ENCODE measurements around the gene CPS1.

CPS1 gene

GRCh38 chr2:210556329-210556980 lies at the start of gene CPS1:
Gene CPS1 (plus strand): TSS chr2:210556599. CDS start chr2:210556734, 135 bp downstream.
- Histone ChIP-seq H3K9me2 (ENCODE audit: low read depth, low read length) (no peaks in the 10 kb centered on the region), H3K9me3 (ENCODE audit: low read length) (no peaks in the 10 kb centered on the region), H3K9ac (ENCODE audit: low read length) (no peak within 1 kb of the TSS), H3K4me3 (ENCODE audit: low read depth, low read length, poor library complexity, severe bottlenecking) (no peak within 1 kb of the TSS), H3K4me2 (ENCODE audit: low read length) (no peak within 1 kb of the TSS), H3K27me3 (ENCODE audit: insufficient read depth, low read length) (no peaks in the 10 kb centered on the region), H3K27ac (ENCODE audit: low read depth, low read length, poor library complexity, severe bottlenecking) (no peak within 1 kb of the TSS), H2AFZ (ENCODE audit: low read length) (no peak within 1 kb of the TSS), H4K20me1 (ENCODE audit: insufficient read depth, low read length) (no peaks in the 10 kb centered on the region), H3K79me2 (ENCODE audit: insufficient read depth, low read length) (no peaks in the 10 kb centered on the region), H3K4me1 (ENCODE audit: insufficient read depth, low read length, severe bottlenecking) (no peaks in the 10 kb centered on the region), H3F3A (ENCODE audit: insufficient read depth, low read length) (no peaks in the 10 kb centered on the region), H3K36me3 (ENCODE audit: insufficient read depth, low read length) (no peaks in the 10 kb centered on the region)
- TF ChIP-seq CTCF (IDR thresholded peaks at IDR 0.05; ENCODE audit: low read length) (no peak), EZH2 (IDR thresholded peaks at IDR 0.05; ENCODE audit: borderline replicate concordance, low read length) (no peak)

GRCh38 chr2:210515911-210516310 lies 40.5 kb upstream of the CPS1 start:
- H3F3A ChIP-seq (ENCODE audit: insufficient read depth, low read length): no peaks in the 10 kb centered on the region
- H3K4me1 ChIP-seq (ENCODE audit: insufficient read depth, low read length, severe bottlenecking): no peaks in the 10 kb centered on the region
- H3K79me2 ChIP-seq (ENCODE audit: insufficient read depth, low read length): no peaks in the 10 kb centered on the region
- no peak overlapping the region for H3K4me2 ChIP-seq (ENCODE audit: low read length)
- H3K9me3 ChIP-seq (ENCODE audit: low read length): no peaks in the 10 kb centered on the region
- H2AFZ ChIP-seq (ENCODE audit: low read length): no peak overlapping the region
- no peak overlapping the region for H3K27ac ChIP-seq (ENCODE audit: low read depth, low read length, poor library complexity, severe bottlenecking)
- H3K27me3 ChIP-seq (ENCODE audit: insufficient read depth, low read length): no peaks in the 10 kb centered on the region
- H3K9ac ChIP-seq (ENCODE audit: low read length): no peak overlapping the region
- no peak overlapping the region for H3K4me3 ChIP-seq (ENCODE audit: low read depth, low read length, poor library complexity, severe bottlenecking)
- TF ChIP-seq EZH2 (IDR thresholded peaks at IDR 0.05; ENCODE audit: borderline replicate concordance, low read length) (no peak), CTCF (IDR thresholded peaks at IDR 0.05; ENCODE audit: low read length) (no peak)
- no peaks in the 10 kb centered on the region for H4K20me1 ChIP-seq (ENCODE audit: insufficient read depth, low read length)
- no peaks in the 10 kb centered on the region for H3K9me2 ChIP-seq (ENCODE audit: low read depth, low read length)
- no peaks in the 10 kb centered on the region for H3K36me3 ChIP-seq (ENCODE audit: insufficient read depth, low read length)

GRCh38 chr2:210517264-210517663 lies 39.1 kb upstream of the CPS1 start:
- no peaks in the 10 kb centered on the region for H3K4me1 ChIP-seq (ENCODE audit: insufficient read depth, low read length, severe bottlenecking)
- no peaks in the 10 kb centered on the region for H3F3A ChIP-seq (ENCODE audit: insufficient read depth, low read length)
- no peak for TF ChIP-seq EZH2 (IDR thresholded peaks at IDR 0.05; ENCODE audit: borderline replicate concordance, low read length)
- no peaks in the 10 kb centered on the region for H3K36me3 ChIP-seq (ENCODE audit: insufficient read depth, low read length)
- no peaks in the 10 kb centered on the region for H3K79me2 ChIP-seq (ENCODE audit: insufficient read depth, low read length)
- H3K9me3 ChIP-seq (ENCODE audit: low read length): no peaks in the 10 kb centered on the region
- no peak overlapping the region for H3K4me3 ChIP-seq (ENCODE audit: low read depth, low read length, poor library complexity, severe bottlenecking)
- no peak overlapping the region for H3K27ac ChIP-seq (ENCODE audit: low read depth, low read length, poor library complexity, severe bottlenecking)
- no peak overlapping the region for H2AFZ ChIP-seq (ENCODE audit: low read length)
- H3K27me3 ChIP-seq (ENCODE audit: insufficient read depth, low read length): no peaks in the 10 kb centered on the region
- no peaks in the 10 kb centered on the region for H3K9me2 ChIP-seq (ENCODE audit: low read depth, low read length)
- no peak overlapping the region for H3K9ac ChIP-seq (ENCODE audit: low read length)
- H3K4me2 ChIP-seq (ENCODE audit: low read length): no peak overlapping the region
- H4K20me1 ChIP-seq (ENCODE audit: insufficient read depth, low read length): no peaks in the 10 kb centered on the region

- H3K36me3 ChIP-seq (ENCODE audit: insufficient read depth, low read length): no peaks in the 10 kb centered on the region
- H3K4me1 ChIP-seq (ENCODE audit: insufficient read depth, low read length, severe bottlenecking): no peaks in the 10 kb centered on the region
- TF ChIP-seq CTCF (IDR thresholded peaks at IDR 0.05; ENCODE audit: low read length) (no peak), EZH2 (IDR thresholded peaks at IDR 0.05; ENCODE audit: borderline replicate concordance, low read length) (no peak)
- H3K79me2 ChIP-seq (ENCODE audit: insufficient read depth, low read length): no peaks in the 10 kb centered on the region
- H3F3A ChIP-seq (ENCODE audit: insufficient read depth, low read length): no peaks in the 10 kb centered on the region
- H3K9ac ChIP-seq (ENCODE audit: low read length): no peak overlapping the region
- no peak overlapping the region for H2AFZ ChIP-seq (ENCODE audit: low read length)
- H3K27ac ChIP-seq (ENCODE audit: low read depth, low read length, poor library complexity, severe bottlenecking): no peak overlapping the region
- H3K9me3 ChIP-seq (ENCODE audit: low read length): no peaks in the 10 kb centered on the region
- no peaks in the 10 kb centered on the region for H4K20me1 ChIP-seq (ENCODE audit: insufficient read depth, low read length)
- no peak overlapping the region for H3K4me3 ChIP-seq (ENCODE audit: low read depth, low read length, poor library complexity, severe bottlenecking)
- no peaks in the 10 kb centered on the region for H3K9me2 ChIP-seq (ENCODE audit: low read depth, low read length)
- H3K27me3 ChIP-seq (ENCODE audit: insufficient read depth, low read length): no peaks in the 10 kb centered on the region
- no peak overlapping the region for H3K4me2 ChIP-seq (ENCODE audit: low read length)
Observed at GRCh38 chr2:210519594-210519993, 36.8 kb upstream of the CPS1 start.

Measured in OCI-LY1 (cell line).